Psoas muscle (tissue), 8 donors: Measurements from ENCODE around the gene RAB3GAP2. TPM values are rescaled to one million over a fixed set of nuclear protein-coding genes. Genes with fewer than 3 reads are reported as not detected.
"Not testable (repeated sequence)": the region's sequence is repeated elsewhere in the genome, so short reads cannot be mapped to it uniquely, and the experiment has no call there.

Experiments used
- ATAC-seq, 4 donors: fragments of 200-7000 bp; cut with Tn5 transposase; one replicate each; pipeline ENCODE4 v1.9.1; 2020; ENCODE audit warnings: moderate library complexity in 3 of 4, mild to moderate bottlenecking in 2 of 4
- DNase-seq, 2 donors: peaks; one replicate each; pipeline ENCODE4 v3.0.0-alpha.2; 2020
- H3K27ac ChIP-seq: fragments of 200-600 bp; one replicate; pipeline ENCODE4 v1.8.0; 2022
- H3K27me3 ChIP-seq, 3 donors: fragments of 200-600 bp in 1 of 3; one replicate each; pipeline versions ENCODE4 v1.6.1 to v1.8.0; 2013 to 2022; ENCODE audit warnings: low read length in 2 of 3, mild to moderate bottlenecking in 2 of 3, moderate library complexity in 1 of 3; ENCODE audit not compliant: insufficient read depth in 3 of 3
- H3K36me3 ChIP-seq, 2 donors: fragments of 200-600 bp in 1 of 2; one replicate each; pipeline versions ENCODE4 v1.6.1 to v1.8.0; 2013 to 2022; ENCODE audit warnings: low read depth in 1 of 2, mild to moderate bottlenecking in 1 of 2, moderate library complexity in 1 of 2; ENCODE audit not compliant: insufficient read depth in 1 of 2
- H3K4me1 ChIP-seq: fragments of 200-600 bp; one replicate; pipeline ENCODE4 v1.8.0; 2022
- H3K4me3 ChIP-seq: fragments of 200-600 bp; one replicate; pipeline ENCODE4 v1.8.0; 2022; ENCODE audit warnings: mild to moderate bottlenecking
- H3K9me3 ChIP-seq: fragments of 200-600 bp; one replicate; pipeline ENCODE4 v1.8.0; 2022
- WGBS, 3 donors: extraction: QIAGEN DNeasy Blood & Tissue Kit; methylation state at CpG; one replicate each; pipeline versions ENCODE4 v1.1.6 to v1.1.7; 2013; 5-methylcytosine and 5-hydroxymethylcytosine counted together
- intact Hi-C, 2 donors: fragments of 100-400 bp; cut with DNase I; formaldehyde crosslinking; loops; one replicate each; pipeline versions ENCODE4 v1.11.0 to v1.14.2; 2022
- polyA plus RNA-seq, 3 donors: library from polyadenylated mRNA; stranded (reverse); fragments of 200-250 nt; gene quantifications; one replicate each; pipeline ENCODE4 v1.2.3, GENCODE V29; 2013
- total RNA-seq, 4 donors: library from RNA; stranded (reverse); fragmentation: NEBNext Ultra II Directional in 2 of 4; extraction: Animal tissue kit (Norgen Biotek cat#: 25700) in 2 of 4; gene quantifications; one replicate each; pipeline versions ENCODE4 v1.2.1 to v1.2.4, GENCODE V29; 2021 to 2023
- TF ChIP-seq, protein P1 (sequence below): fragments of 200-600 bp; IDR thresholded peaks from one replicate; pipeline ENCODE4 v1.8.0; 2022; ENCODE audit warnings: antibody characterized with exemption
- donor health status: healthy with polysubstance abuse.
- donor health status: DM: no; HTN: no; CAD: no; lungs with moderate emphysema.
- donor health status: Bipolar disorder and iron deficiency.
- donor health status: healthy.
- donor health status: DM: yes; HTN: yes; CAD: no.
- donor health status: DM: no; HTN: no; CAD: no.
- donor health status: DM: no; HTN: no; CAD: no.
- donor health status: DM: yes; HTN: yes; CAD: no.

RAB3GAP2 gene
- total and polyA plus RNA-seq, 7 donors, result 5.8 to 28.6 (median 18.6) TPM

DNA sequence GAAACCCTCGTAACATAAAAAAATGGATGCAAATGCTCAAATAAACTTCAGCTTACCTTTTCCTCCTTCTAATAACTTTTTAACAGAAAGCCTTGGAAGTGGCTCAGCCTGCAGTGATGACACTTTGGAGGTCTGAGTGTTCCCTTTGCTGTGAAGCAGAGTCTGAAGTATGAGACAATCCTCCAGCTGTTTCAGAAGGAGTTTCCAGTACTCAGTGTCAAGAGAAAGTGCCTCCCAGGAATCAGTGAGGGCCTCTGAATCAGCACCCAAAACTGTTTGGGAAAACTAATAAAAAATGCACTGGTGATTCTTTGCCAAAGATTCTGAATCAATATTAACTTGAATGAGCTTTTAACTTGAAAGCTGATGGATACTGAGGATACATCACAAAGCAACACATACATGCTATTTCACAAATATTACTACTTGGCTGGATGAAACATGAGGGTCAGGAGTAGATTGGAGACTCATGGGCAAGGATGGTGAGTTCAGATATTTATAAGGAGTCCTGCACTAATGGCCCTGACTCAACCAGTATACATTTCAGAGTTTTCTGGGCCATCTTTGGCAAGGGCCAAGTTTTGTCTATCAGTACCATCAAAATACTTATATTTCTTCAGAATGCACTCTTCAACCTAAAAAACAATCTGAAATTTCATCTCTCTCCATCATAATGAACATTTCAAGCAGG, 101.3 kb downstream of the RAB3GAP2 start:
- ATAC-seq (no peak), DNase-seq (no peak)
- Histone ChIP-seq H3K27ac (no peak overlapping the region), H3K9me3 (no peaks in the 10 kb centered on the region), H3K36me3 (peaks cover 8 to 76% of the 10 kb centered on the region in 2 donors), H3K4me1 (no peaks in the 10 kb centered on the region), H3K4me3 (no peak overlapping the region), H3K27me3 (no peaks in the 10 kb centered on the region)
- TF ChIP-seq, protein P1, sequence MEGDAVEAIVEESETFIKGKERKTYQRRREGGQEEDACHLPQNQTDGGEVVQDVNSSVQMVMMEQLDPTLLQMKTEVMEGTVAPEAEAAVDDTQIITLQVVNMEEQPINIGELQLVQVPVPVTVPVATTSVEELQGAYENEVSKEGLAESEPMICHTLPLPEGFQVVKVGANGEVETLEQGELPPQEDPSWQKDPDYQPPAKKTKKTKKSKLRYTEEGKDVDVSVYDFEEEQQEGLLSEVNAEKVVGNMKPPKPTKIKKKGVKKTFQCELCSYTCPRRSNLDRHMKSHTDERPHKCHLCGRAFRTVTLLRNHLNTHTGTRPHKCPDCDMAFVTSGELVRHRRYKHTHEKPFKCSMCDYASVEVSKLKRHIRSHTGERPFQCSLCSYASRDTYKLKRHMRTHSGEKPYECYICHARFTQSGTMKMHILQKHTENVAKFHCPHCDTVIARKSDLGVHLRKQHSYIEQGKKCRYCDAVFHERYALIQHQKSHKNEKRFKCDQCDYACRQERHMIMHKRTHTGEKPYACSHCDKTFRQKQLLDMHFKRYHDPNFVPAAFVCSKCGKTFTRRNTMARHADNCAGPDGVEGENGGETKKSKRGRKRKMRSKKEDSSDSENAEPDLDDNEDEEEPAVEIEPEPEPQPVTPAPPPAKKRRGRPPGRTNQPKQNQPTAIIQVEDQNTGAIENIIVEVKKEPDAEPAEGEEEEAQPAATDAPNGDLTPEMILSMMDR, result no peak
- 93 to 98% (median 95%) methylated on average over 1 of the region's 1 CpG for WGBS, 3 donors
- intact Hi-C loops, result no loop called here

DNA sequence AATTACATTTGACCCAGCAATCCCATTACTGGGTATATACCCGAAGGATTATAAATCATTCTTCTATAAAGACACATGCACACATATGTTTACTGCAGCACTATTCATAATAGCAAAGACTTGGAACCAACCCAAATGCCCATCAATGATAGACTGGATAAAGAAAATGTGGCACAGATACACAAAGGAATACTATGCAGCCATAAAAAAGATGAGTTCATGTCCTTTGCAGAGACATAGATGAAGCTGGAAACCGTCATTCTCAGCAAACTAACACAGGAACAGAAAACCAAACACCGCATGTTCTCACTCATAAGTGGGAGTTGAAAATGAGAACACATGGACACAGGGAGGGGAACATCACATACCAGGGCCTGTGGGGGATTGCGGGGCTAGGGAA, 102.4 kb downstream of the RAB3GAP2 start:
- intact Hi-C loops, H3K27ac ChIP-seq, ATAC-seq, H3K4me1 ChIP-seq, H3K9me3 ChIP-seq, DNase-seq, H3K4me3 ChIP-seq, H3K27me3 ChIP-seq: not testable (repeated sequence)
- 97 to 99% (median 98%) methylated on average over 4 of the region's 4 CpGs for WGBS, 3 donors
- peaks cover 8 to 87% of the 10 kb centered on the region in 2 donors for H3K36me3 ChIP-seq

DNA sequence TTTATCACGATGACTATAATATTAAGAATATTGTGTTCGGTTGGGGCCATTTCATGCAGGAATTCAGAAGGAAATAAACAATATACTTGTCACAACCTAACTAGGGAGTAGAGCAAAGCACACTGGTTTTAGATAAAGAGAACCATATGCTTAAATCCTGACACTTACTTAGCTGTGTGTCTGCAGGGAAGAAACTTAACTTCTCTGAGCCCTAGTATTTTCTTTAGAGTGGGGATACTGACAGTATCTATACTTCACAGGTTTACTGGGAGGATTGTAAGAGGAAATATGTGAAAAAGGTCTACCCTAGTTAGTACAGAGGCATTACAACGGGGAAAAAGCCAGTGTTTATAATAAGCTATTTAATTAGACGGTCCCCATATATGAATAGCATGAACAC, 105.4 kb downstream of the RAB3GAP2 start:
- Histone ChIP-seq H3K27me3 (no peaks in the 10 kb centered on the region), H3K36me3 (peaks cover 8 to 93% of the 10 kb centered on the region in 2 donors), H3K27ac (no peak overlapping the region), H3K9me3 (no peaks in the 10 kb centered on the region), H3K4me1 (no peaks in the 10 kb centered on the region), H3K4me3 (no peak overlapping the region)
- intact Hi-C loops, result no loop called here
- ATAC-seq (no peak), DNase-seq (no peak)
- TF ChIP-seq, protein P1, result no peak
- 94 to 98% (median 95%) methylated on average over 4 of the region's 4 CpGs for WGBS, 3 donors

DNA sequence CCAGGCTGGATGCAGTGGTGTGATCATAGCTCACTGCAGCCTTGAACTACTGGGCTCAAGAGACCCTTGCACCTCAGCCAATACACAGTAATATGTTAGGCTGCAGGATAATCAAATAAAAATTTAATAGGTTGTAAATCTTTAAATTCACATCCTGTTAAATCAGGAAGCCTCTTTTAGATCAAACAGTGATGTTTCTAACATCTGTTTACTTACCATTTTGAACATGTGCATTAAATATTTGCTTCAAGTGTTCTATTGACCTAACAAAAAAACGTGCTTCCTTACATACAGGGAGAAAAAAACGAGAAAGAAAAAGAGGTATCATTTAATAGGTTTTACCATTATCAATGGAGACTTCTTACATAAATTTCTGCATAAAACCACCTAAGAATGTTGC, 107.7 kb downstream of the RAB3GAP2 start:
- 55 to 65% (median 58%) methylated on average over 2 of the region's 2 CpGs for WGBS, 3 donors
- H3K36me3 ChIP-seq, result peaks cover 9 to 93% of the 10 kb centered on the region in 2 donors
- no peaks in the 10 kb centered on the region for H3K27me3 ChIP-seq
- ATAC-seq, result no peak
- no peak for DNase-seq
- H3K9me3 ChIP-seq, result no peaks in the 10 kb centered on the region
- no peak overlapping the region for H3K4me3 ChIP-seq
- TF ChIP-seq, protein P1, result no peak
- H3K27ac ChIP-seq, result no peak overlapping the region
- intact Hi-C loops, result no loop called here
- no peaks in the 10 kb centered on the region for H3K4me1 ChIP-seq

DNA sequence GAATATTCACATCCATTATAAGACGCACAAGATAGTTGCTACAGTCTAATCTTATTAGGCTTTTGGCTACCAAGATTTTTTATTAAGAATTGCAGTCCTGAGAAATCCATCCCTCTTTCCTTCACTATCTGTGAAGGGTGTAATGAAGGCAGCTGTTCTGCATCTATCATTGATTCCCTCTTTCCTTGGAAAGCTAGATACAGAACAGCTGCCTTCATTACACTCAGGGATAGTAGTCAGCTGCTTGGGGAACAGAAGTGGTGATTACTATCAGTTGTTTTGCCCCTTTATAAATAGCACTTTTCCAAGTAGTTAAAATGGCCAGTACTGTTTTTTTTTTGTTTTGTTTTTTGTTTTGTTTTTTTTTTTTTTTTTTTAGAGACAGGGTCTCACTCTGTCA, 108.1 kb downstream of the RAB3GAP2 start:
- peaks cover 9 to 93% of the 10 kb centered on the region in 2 donors for H3K36me3 ChIP-seq
- TF ChIP-seq, protein P1, result no peak
- no peaks in the 10 kb centered on the region for H3K9me3 ChIP-seq
- DNase-seq (no peak), ATAC-seq (no peak)
- WGBS, 3 donors, result 57 to 81% (median 65%) methylated on average over 1 of the region's 1 CpG
- no peaks in the 10 kb centered on the region for H3K4me1 ChIP-seq
- no peaks in the 10 kb centered on the region for H3K27me3 ChIP-seq
- no peak overlapping the region for H3K4me3 ChIP-seq
- intact Hi-C loops, result no loop called here
- no peak overlapping the region for H3K27ac ChIP-seq
